Liver (tissue), 3 donors: ENCODE measurements around the gene CASP9.

Experiments used
- ATF3 ChIP-seq: IDR thresholded peaks from 2 replicates; pipeline ENCODE4 v1.6.1; 2016; ENCODE audit warnings: antibody characterized with exemption
- CTCF ChIP-seq: fragments of 150-350 bp; IDR thresholded peaks from 2 replicates; pipeline ENCODE4 v1.5.1; 2017; ENCODE audit warnings: improper control_type of control experiment, low read depth, low read length; ENCODE audit not compliant: missing input control
- EGR1 ChIP-seq, 2 donors: IDR thresholded peaks; 2 replicates each; pipeline ENCODE4 v1.6.1; 2016 to 2018; ENCODE audit warnings: antibody characterized with exemption in 2 of 2, low read depth in 2 of 2
- SP1 ChIP-seq: IDR thresholded peaks from 2 replicates; pipeline ENCODE4 v1.6.1; 2018; ENCODE audit warnings: antibody characterized with exemption, mild to moderate bottlenecking
- donor health status: healthy.
- donor health status: healthy.

GRCh38 chr1:15449567-15449966 lies 74.4 kb downstream of the CASP9 start:
- TF ChIP-seq ATF3 (no peak), SP1 (no peak), EGR1 (IDR thresholded peaks at IDR 0.05; ENCODE audit: low read depth in 2 of 2) (no peak), CTCF (no peak)
